ENCODE measurements around the gene OPHN1. TPM values are rescaled to one million over a fixed set of nuclear protein-coding genes. Genes with fewer than 3 reads are reported as not detected.
A peak's percentile ranks its signal among the peaks of the same experiment; 100 is the strongest.
"Not testable (repeated sequence)": the region's sequence is repeated elsewhere in the genome, so short reads cannot be mapped to it uniquely, and the experiment has no call there.

The OPHN1 gene
- total RNA-seq, 1 experiment from 2014 or later, result 4.6 TPM

DNA sequence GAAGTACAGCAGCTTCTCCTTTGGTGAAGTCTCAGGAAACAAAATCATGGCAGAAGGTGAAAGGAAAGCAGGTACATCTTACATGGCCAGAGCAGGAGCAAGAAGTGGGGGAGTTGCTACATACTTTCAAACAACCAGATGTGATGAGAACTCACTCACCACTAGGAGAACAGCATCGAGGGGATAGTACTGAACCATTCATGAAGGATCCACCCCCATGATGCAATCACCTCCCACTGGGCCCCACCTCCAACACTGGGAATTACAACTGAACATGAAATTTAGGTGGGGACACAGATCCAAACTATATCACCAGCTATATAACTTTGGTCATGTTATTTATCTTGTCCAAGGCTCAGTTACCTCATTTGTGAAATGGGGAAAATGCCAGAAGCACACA lies 159.4 kb downstream of the OPHN1 start:
- peak in 1 of 2 experiments; percentile 1 for DNase-seq
- Histone ChIP-seq H3K27me3 (replicated peaks; ENCODE audit: control insufficient read depth, insufficient read depth, low read length) (no peaks in the 10 kb centered on the region), H3K4me3 (ENCODE audit: low read depth, low read length) (no peak overlapping the region), H3K36me3 (ENCODE audit: control insufficient read depth, insufficient read depth, low read length) (no peaks in the 10 kb centered on the region), H3K4me1 (no peaks in the 10 kb centered on the region), H3K9me3 (no peaks in the 10 kb centered on the region)
- no peak for TF ChIP-seq CTCF (IDR thresholded peaks at IDR 0.05; ENCODE audit: insufficient read depth in 1 of 2, low read depth in 1 of 2, low read length in 1 of 2, severe bottlenecking in 1 of 2, unreplicated experiment in 1 of 2)
- no peaks in the 10 kb centered on the region for H3K36me3 Mint-ChIP-seq (ENCODE audit: insufficient read depth, unreplicated experiment)
- ChIA-PET POLR2A (no interaction called here), CTCF (no interaction called here)
- no TSS peak for BruUV-seq (replicated peaks)
- H3K4me3 Mint-ChIP-seq (ENCODE audit: unreplicated experiment), result no peak overlapping the region
- H3K27me3 Mint-ChIP-seq (ENCODE audit: insufficient read depth, unreplicated experiment), result no peaks in the 10 kb centered on the region
- intact Hi-C loops (cut with micrococcal nuclease; ENCODE audit: unreplicated experiment), result no loop called here
- no peaks in the 10 kb centered on the region for H3K9me3 Mint-ChIP-seq (ENCODE audit: unreplicated experiment)
- H3K27ac Mint-ChIP-seq (ENCODE audit: unreplicated experiment), result no peak overlapping the region
- H3K4me1 Mint-ChIP-seq (ENCODE audit: low read depth, unreplicated experiment), result no peaks in the 10 kb centered on the region

- BruUV-seq (replicated peaks); intact Hi-C loops (cut with micrococcal nuclease; ENCODE audit: unreplicated experiment); CTCF ChIA-PET; H3K27me3 Mint-ChIP-seq (ENCODE audit: insufficient read depth, unreplicated experiment); H3K9me3 ChIP-seq; H3K4me3 Mint-ChIP-seq (ENCODE audit: unreplicated experiment); H3K36me3 ChIP-seq (ENCODE audit: control insufficient read depth, insufficient read depth, low read length); H3K36me3 Mint-ChIP-seq (ENCODE audit: insufficient read depth, unreplicated experiment); H3K27ac Mint-ChIP-seq (ENCODE audit: unreplicated experiment); DNase-seq; POLR2A ChIA-PET; H3K4me1 Mint-ChIP-seq (ENCODE audit: low read depth, unreplicated experiment); H3K4me1 ChIP-seq; H3K27me3 ChIP-seq (replicated peaks; ENCODE audit: control insufficient read depth, insufficient read depth, low read length); H3K9me3 Mint-ChIP-seq (ENCODE audit: unreplicated experiment); H3K4me3 ChIP-seq (ENCODE audit: low read depth, low read length): not testable (repeated sequence)
Measured at GRCh38 chrX:68264793-68265192, 168.5 kb downstream of the OPHN1 start.

GRCh38 chrX:68261060-68261672 lies 172.1 kb downstream of the OPHN1 start:
- POLR2A ChIA-PET, result no interaction called here
- H3K4me3 Mint-ChIP-seq (ENCODE audit: unreplicated experiment), result no peak overlapping the region
- H3K27me3 ChIP-seq (replicated peaks; ENCODE audit: control insufficient read depth, insufficient read depth, low read length), result no peaks in the 10 kb centered on the region
- no peaks in the 10 kb centered on the region for H3K4me1 Mint-ChIP-seq (ENCODE audit: low read depth, unreplicated experiment)
- no peaks in the 10 kb centered on the region for H3K27me3 Mint-ChIP-seq (ENCODE audit: insufficient read depth, unreplicated experiment)
- H3K36me3 ChIP-seq (ENCODE audit: control insufficient read depth, insufficient read depth, low read length), result no peaks in the 10 kb centered on the region
- BruUV-seq (replicated peaks), result no TSS peak
- no peak for DNase-seq
- no peaks in the 10 kb centered on the region for H3K9me3 Mint-ChIP-seq (ENCODE audit: unreplicated experiment)
- CTCF ChIA-PET, result no interaction called here
- no peaks in the 10 kb centered on the region for H3K36me3 Mint-ChIP-seq (ENCODE audit: insufficient read depth, unreplicated experiment)
- no peak overlapping the region for H3K4me3 ChIP-seq (ENCODE audit: low read depth, low read length)
- no peak for TF ChIP-seq CTCF (IDR thresholded peaks at IDR 0.05; ENCODE audit: insufficient read depth in 1 of 2, low read depth in 1 of 2, low read length in 1 of 2, severe bottlenecking in 1 of 2, unreplicated experiment in 1 of 2)
- intact Hi-C loops (cut with micrococcal nuclease; ENCODE audit: unreplicated experiment), result no loop called here
- no peak overlapping the region for H3K27ac Mint-ChIP-seq (ENCODE audit: unreplicated experiment)
- no peaks in the 10 kb centered on the region for H3K9me3 ChIP-seq
- H3K4me1 ChIP-seq, result no peaks in the 10 kb centered on the region

- H3K9me3 Mint-ChIP-seq (ENCODE audit: unreplicated experiment), result no peaks in the 10 kb centered on the region
- ChIA-PET CTCF (no interaction called here), POLR2A (no interaction called here)
- H3K27ac Mint-ChIP-seq (ENCODE audit: unreplicated experiment), result no peak overlapping the region
- H3K4me1 Mint-ChIP-seq (ENCODE audit: low read depth, unreplicated experiment), result peaks cover 7% of the 10 kb centered on the region
- no peaks in the 10 kb centered on the region for H3K27me3 ChIP-seq (replicated peaks; ENCODE audit: control insufficient read depth, insufficient read depth, low read length)
- no peaks in the 10 kb centered on the region for H3K27me3 Mint-ChIP-seq (ENCODE audit: insufficient read depth, unreplicated experiment)
- BruUV-seq (replicated peaks), result no TSS peak
- no peak overlapping the region for H3K4me3 Mint-ChIP-seq (ENCODE audit: unreplicated experiment)
- no peaks in the 10 kb centered on the region for H3K36me3 ChIP-seq (ENCODE audit: control insufficient read depth, insufficient read depth, low read length)
- no peak for TF ChIP-seq CTCF (IDR thresholded peaks at IDR 0.05; ENCODE audit: insufficient read depth in 1 of 2, low read depth in 1 of 2, low read length in 1 of 2, severe bottlenecking in 1 of 2, unreplicated experiment in 1 of 2)
- H3K36me3 Mint-ChIP-seq (ENCODE audit: insufficient read depth, unreplicated experiment), result no peaks in the 10 kb centered on the region
- H3K9me3 ChIP-seq, result no peaks in the 10 kb centered on the region
- no peaks in the 10 kb centered on the region for H3K4me1 ChIP-seq
- DNase-seq, result no peak
- intact Hi-C loops (cut with micrococcal nuclease; ENCODE audit: unreplicated experiment), result no loop called here
- no peak overlapping the region for H3K4me3 ChIP-seq (ENCODE audit: low read depth, low read length)
Measured at GRCh38 chrX:68256990-68257389, 176.3 kb downstream of the OPHN1 start.
